ENCODE data around the gene HACD3. TPM values are rescaled to one million over a fixed set of nuclear protein-coding genes. Genes with fewer than 3 reads are reported as not detected.
A peak's percentile ranks its signal among the peaks of the same experiment; 100 is the strongest.

Gene HACD3
- total RNA-seq, 1 donor from 2014 or later, result 69.9 TPM

DNA sequence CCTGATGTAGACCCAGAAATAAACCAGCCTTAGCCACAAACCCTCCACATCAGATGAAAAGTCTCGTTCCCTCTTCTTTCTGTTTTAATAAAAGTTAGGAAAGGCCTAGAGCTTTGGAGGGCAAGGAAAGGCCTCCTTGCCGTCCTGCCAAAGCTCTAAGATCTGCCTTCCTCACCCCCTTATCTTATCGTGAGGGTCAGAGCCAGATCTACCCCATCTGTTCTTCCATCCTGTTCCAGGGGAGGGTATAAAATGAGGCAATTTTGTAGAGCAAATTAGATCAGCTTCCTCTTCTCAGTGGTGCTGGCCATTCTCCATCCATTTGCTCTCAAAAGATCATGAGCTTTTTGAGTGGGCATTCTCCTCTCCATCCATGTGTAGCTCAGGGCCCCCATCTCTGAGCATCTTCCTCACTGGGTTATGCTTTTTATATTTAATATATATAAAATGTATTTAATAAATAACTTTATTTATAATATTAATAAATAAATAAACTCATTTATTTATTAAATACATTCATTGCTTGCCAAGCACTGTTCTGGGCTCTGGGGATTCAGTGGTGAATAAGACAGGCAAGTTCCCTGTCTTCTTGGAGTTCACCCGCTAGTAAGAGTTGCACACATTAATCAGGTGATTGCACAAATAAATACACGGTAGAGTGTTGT, 89.5 kb downstream of the HACD3 start:
- no peak overlapping the region for H3K27ac Mint-ChIP-seq (ENCODE audit: unreplicated experiment)
- no peak overlapping the region for H3K4me3 Mint-ChIP-seq (ENCODE audit: unreplicated experiment)
- H3K27me3 Mint-ChIP-seq (ENCODE audit: low read depth), result no peaks in the 10 kb centered on the region
- H3K36me3 Mint-ChIP-seq (ENCODE audit: low read depth), result peaks cover 6% of the 10 kb centered on the region
- H3K9me3 Mint-ChIP-seq (ENCODE audit: low read depth), result peaks cover 8% of the 10 kb centered on the region
- DNase-seq (ENCODE audit: low spot score), result no peak
- H3K4me1 Mint-ChIP-seq (ENCODE audit: low read depth), result no peaks in the 10 kb centered on the region
- TF ChIP-seq, protein P1, sequence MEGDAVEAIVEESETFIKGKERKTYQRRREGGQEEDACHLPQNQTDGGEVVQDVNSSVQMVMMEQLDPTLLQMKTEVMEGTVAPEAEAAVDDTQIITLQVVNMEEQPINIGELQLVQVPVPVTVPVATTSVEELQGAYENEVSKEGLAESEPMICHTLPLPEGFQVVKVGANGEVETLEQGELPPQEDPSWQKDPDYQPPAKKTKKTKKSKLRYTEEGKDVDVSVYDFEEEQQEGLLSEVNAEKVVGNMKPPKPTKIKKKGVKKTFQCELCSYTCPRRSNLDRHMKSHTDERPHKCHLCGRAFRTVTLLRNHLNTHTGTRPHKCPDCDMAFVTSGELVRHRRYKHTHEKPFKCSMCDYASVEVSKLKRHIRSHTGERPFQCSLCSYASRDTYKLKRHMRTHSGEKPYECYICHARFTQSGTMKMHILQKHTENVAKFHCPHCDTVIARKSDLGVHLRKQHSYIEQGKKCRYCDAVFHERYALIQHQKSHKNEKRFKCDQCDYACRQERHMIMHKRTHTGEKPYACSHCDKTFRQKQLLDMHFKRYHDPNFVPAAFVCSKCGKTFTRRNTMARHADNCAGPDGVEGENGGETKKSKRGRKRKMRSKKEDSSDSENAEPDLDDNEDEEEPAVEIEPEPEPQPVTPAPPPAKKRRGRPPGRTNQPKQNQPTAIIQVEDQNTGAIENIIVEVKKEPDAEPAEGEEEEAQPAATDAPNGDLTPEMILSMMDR (IDR thresholded peaks at IDR 0.05), result no peak

DNA sequence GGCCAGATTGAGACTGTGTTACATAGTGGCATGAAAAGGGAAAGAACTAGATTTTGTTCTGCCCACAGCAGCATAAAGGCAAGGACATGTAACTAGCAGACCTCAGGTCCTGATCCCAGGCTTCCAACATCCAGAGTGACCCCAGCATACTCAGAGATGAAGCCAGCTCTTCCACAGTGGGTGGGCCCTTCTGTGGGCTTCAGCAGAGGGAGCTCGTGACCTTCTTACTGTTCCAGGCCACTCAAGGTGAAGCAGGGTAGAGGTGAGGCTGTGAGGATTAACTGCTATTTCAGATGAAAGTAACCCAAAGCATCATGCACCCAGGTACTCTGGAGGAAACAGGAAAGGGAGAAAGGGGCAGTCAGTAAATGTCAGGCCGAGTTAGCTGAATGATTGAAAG, 90.6 kb downstream of the HACD3 start:
- no peak for DNase-seq (ENCODE audit: low spot score)
- Mint-ChIP-seq H3K4me1 (ENCODE audit: low read depth) (no peaks in the 10 kb centered on the region), H3K36me3 (ENCODE audit: low read depth) (peaks cover 12% of the 10 kb centered on the region), H3K27me3 (ENCODE audit: low read depth) (no peaks in the 10 kb centered on the region), H3K27ac (ENCODE audit: unreplicated experiment) (no peak overlapping the region), H3K9me3 (ENCODE audit: low read depth) (peaks cover 8% of the 10 kb centered on the region), H3K4me3 (ENCODE audit: unreplicated experiment) (no peak overlapping the region)
- TF ChIP-seq, protein P1 (IDR thresholded peaks at IDR 0.05), result no peak

DNA sequence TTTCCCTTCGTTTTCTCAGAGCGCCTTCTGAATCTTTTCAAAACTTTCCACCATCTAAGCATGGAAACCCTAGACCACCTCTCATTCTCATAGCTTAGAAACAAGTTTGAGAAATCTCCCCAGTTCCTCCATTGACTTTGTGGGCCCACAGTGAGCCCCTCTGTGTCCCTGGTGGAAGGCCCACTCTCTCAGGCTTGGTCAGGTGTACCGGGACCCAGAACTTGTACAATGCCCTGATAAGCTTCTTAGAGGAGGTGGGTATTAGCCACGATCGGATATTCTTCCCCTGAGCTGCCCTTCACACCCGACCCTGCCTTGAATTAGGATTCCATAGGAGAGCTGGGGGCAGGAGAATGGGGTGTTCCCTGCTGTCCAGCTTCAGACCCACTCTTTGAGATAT, 91.4 kb downstream of the HACD3 start, which contains the start of gene SLC24A1:
Gene SLC24A1 (plus strand): TSS at position 301 of the 400 bp plus-strand sequence. CDS start 2,143 bp downstream, outside the sequence.
- no peaks in the 10 kb centered on the region for H3K27me3 Mint-ChIP-seq (ENCODE audit: low read depth)
- peak within 1 kb of the TSS; percentile 15 for H3K27ac Mint-ChIP-seq (ENCODE audit: unreplicated experiment)
- H3K9me3 Mint-ChIP-seq (ENCODE audit: low read depth), result peaks cover 6% of the 10 kb centered on the region
- no peak within 1 kb of the TSS for H3K4me3 Mint-ChIP-seq (ENCODE audit: unreplicated experiment)
- TF ChIP-seq, protein P1 (IDR thresholded peaks at IDR 0.05), result no peak
- H3K36me3 Mint-ChIP-seq (ENCODE audit: low read depth), result peaks cover 17% of the 10 kb centered on the region
- no peaks in the 10 kb centered on the region for H3K4me1 Mint-ChIP-seq (ENCODE audit: low read depth)
- DNase-seq (ENCODE audit: low spot score), result no peak

DNA sequence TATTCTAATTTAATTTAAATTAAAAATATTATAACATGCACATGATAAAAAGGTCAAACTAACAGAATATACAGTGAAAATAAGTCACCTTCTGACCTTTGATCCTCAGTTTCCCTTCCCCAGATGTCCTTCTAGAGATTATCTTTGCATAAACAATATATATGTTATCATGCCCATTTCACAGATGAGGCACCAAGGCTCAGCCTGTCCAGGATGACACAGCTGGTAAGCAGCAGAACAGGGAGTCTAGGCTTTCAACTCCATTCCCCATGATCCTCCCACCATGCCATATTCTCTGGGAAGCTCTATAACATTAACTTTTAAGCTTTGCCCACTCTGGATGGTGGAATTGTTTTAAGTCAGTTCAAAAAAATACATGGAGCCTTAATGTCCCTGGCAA, 92.8 kb downstream of the HACD3 start:
- TF ChIP-seq, protein P1 (IDR thresholded peaks at IDR 0.05), result no peak
- Mint-ChIP-seq H3K4me3 (ENCODE audit: unreplicated experiment) (no peak overlapping the region), H3K9me3 (ENCODE audit: low read depth) (no peaks in the 10 kb centered on the region), H3K27me3 (ENCODE audit: low read depth) (no peaks in the 10 kb centered on the region), H3K36me3 (ENCODE audit: low read depth) (peaks cover 17% of the 10 kb centered on the region), H3K27ac (ENCODE audit: unreplicated experiment) (no peak overlapping the region), H3K4me1 (ENCODE audit: low read depth) (no peaks in the 10 kb centered on the region)
- DNase-seq (ENCODE audit: low spot score), result no peak

DNA sequence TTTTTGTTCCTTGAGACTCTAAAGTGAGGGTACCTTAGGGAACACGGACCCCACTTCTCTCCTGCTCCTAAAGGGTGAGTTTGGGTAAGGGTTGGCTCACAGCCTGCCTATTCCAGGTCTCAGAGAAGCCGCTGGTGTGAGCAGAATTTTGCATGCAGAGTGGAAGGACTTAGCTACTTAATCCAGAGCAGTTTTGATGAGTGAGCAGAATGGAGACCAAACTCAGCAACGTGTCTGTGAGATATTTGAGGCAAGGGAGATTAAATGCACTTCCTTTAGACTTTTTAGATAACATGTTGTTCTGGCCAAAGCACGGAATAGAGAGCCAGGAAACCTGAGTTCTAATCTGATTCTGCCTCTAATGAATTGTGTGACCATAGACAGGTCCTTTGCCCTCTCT, 96.6 kb downstream of the HACD3 start:
- peaks cover 17% of the 10 kb centered on the region for H3K36me3 Mint-ChIP-seq (ENCODE audit: low read depth)
- no peaks in the 10 kb centered on the region for H3K27me3 Mint-ChIP-seq (ENCODE audit: low read depth)
- TF ChIP-seq, protein P1 (IDR thresholded peaks at IDR 0.05), result no peak
- no peaks in the 10 kb centered on the region for H3K9me3 Mint-ChIP-seq (ENCODE audit: low read depth)
- no peak for DNase-seq (ENCODE audit: low spot score)
- H3K27ac Mint-ChIP-seq (ENCODE audit: unreplicated experiment), result no peak overlapping the region
- H3K4me1 Mint-ChIP-seq (ENCODE audit: low read depth), result no peaks in the 10 kb centered on the region
- no peak overlapping the region for H3K4me3 Mint-ChIP-seq (ENCODE audit: unreplicated experiment)

Other genes starting within 250 kb of the HACD3 start
- 7.1 to 8.7 TPM (median 8.2 TPM) in 3 replicates for gene PARP16, start 243.6 kb upstream of the HACD3 start, total RNA-seq
- gene RNU5A-1, start 234.4 kb upstream of the HACD3 start, total RNA-seq, result not detected in 3 replicates
- gene RNU5B-1, start 225.8 kb upstream of the HACD3 start, total RNA-seq, result 11.4 TPM in 1 of 3 replicates, not detected in the others
- 0.13 to 0.31 TPM (median 0.27 TPM) in 3 replicates for gene IGDCC3, start 152.5 kb upstream of the HACD3 start, total RNA-seq
- gene IGDCC4, start 107.5 kb upstream of the HACD3 start, total RNA-seq, result 41.4 to 48.6 TPM (median 47.2 TPM) in 3 replicates
- 26.5 to 31.8 TPM (median 31.3 TPM) in 3 replicates for gene DPP8, start 12.8 kb upstream of the HACD3 start, total RNA-seq
- gene INTS14, start 80.7 kb downstream of the HACD3 start, total RNA-seq, result 25.4 to 33.0 TPM (median 30.9 TPM) in 3 replicates
- 8.7 to 11.1 TPM (median 10.7 TPM) in 3 replicates for gene SLC24A1, start 91.5 kb downstream of the HACD3 start, total RNA-seq

Data from chondrocyte (in vitro differentiated cells).